ENCODE results near the gene ADAMTS9.

ADAMTS9 gene

DNA sequence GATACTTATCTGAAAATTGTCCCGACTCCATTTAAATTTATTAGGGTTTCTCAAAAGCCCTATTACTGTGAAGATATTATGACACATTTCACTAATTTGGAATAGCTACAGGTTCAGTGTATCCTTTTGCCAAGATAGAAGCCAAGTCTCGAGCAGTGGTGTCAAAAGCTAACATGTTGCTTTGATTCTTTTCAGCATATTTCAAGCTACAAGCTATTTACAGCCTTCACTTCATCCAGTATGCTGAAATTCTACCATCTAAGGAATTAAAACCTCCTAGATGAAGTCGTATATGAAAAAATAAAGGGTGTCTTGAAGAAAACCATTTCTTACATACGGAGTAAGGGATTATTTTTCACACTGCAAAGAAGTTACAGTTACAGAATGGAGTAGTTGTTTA, 31.2 kb upstream of the ADAMTS9 start:
- DNase-seq (ENCODE audit: low read depth): no peak
- TF ChIP-seq, protein P1, sequence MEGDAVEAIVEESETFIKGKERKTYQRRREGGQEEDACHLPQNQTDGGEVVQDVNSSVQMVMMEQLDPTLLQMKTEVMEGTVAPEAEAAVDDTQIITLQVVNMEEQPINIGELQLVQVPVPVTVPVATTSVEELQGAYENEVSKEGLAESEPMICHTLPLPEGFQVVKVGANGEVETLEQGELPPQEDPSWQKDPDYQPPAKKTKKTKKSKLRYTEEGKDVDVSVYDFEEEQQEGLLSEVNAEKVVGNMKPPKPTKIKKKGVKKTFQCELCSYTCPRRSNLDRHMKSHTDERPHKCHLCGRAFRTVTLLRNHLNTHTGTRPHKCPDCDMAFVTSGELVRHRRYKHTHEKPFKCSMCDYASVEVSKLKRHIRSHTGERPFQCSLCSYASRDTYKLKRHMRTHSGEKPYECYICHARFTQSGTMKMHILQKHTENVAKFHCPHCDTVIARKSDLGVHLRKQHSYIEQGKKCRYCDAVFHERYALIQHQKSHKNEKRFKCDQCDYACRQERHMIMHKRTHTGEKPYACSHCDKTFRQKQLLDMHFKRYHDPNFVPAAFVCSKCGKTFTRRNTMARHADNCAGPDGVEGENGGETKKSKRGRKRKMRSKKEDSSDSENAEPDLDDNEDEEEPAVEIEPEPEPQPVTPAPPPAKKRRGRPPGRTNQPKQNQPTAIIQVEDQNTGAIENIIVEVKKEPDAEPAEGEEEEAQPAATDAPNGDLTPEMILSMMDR (IDR thresholded peaks at IDR 0.05; ENCODE audit: control insufficient read depth, insufficient read depth, low read depth, low read length, missing control alignments): no peak
- H3K4me3 ChIP-seq (ENCODE audit: control insufficient read depth, low read depth, low read length): no peak overlapping the region

DNA sequence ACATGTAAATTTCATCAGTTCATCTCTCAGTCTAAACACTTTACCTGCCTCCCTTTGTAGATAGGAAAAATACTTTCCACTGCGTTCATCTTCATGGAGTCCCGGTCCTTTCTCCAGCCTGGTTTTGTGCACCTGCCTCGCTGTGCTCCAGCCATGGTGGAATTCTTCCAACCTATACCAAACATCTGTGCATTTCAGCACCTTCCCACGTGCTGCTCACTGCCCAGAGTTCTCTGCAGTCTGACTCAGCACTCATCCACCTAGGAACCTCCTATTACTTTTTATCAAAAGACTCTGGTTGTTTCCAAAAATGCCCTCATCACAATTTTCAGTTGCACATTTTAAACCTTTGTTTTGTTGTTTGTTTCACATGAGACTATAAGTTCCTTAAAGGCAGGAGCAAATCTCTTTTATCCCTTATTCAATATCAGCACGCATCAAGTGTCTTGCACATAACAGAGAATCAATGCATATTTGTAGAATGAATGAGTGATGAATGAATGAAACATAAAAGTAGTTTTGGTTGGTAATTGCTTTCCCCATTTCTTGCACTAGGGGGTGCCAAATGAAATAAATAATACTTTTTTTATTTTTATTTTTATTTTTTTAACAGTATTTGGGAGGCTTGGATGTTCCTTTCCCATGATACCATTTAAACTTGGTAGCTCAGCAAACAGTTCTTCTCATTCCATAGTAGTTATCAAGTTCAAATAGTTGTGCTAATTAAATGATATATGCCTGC, 30.2 kb upstream of the ADAMTS9 start:
- TF ChIP-seq, protein P1 (IDR thresholded peaks at IDR 0.05; ENCODE audit: control insufficient read depth, insufficient read depth, low read depth, low read length, missing control alignments): peak; percentile 42
- H3K4me3 ChIP-seq (ENCODE audit: control insufficient read depth, low read depth, low read length): no peak overlapping the region
- no peak for DNase-seq (ENCODE audit: low read depth)

DNA sequence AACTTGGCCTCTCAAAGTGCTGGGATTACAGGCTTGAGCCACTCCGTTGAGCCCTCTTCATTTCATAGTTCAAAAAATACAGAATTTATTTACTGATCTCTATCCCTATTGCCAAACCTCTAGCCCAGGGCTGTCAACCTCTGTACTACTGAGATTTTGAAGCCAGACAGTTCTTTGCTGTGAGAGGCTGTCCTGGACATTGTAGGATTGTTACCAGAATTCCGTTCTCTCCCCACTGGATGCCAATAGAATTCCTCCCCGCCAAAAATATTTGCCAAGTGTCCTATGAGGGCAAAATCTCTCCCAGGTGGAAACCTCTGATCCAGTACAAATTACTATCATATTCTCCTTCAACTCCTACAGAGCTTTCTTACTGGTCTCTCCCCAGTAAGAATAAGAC, 29.6 kb upstream of the ADAMTS9 start:
- DNase-seq (ENCODE audit: low read depth): no peak
- H3K4me3 ChIP-seq (ENCODE audit: control insufficient read depth, low read depth, low read length): no peak overlapping the region
- TF ChIP-seq, protein P1 (IDR thresholded peaks at IDR 0.05; ENCODE audit: control insufficient read depth, insufficient read depth, low read depth, low read length, missing control alignments): no peak

DNA sequence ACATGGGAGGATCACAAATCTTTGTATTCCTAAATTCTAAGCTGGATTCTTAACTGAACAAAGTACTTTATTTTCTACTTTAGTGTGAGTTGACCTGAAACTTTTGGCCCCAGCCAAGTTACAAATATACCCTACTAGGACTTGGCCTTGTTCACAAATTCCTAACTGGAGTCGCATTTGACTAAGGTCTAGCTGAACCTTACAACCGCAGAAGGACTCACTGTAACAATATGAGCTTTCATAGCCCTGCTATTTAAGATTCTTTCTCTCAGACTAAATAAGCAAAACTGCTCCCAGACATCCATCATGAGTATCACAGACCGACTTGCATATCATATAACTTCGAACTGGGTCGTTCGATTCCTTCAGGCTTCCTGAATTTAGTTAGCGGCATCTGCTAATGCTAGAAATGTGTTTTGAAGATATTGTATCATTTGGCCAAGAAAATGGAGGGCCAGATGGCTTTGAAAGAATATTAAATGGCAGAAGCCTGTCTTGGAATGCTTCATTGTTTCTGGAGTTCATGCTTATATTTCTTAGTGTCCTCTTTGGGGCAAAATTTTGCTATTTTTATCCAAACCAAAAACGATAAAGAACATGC, 28.4 kb upstream of the ADAMTS9 start:
- TF ChIP-seq, protein P1 (IDR thresholded peaks at IDR 0.05; ENCODE audit: control insufficient read depth, insufficient read depth, low read depth, low read length, missing control alignments): no peak
- no peak for DNase-seq (ENCODE audit: low read depth)
- H3K4me3 ChIP-seq (ENCODE audit: control insufficient read depth, low read depth, low read length): no peak overlapping the region

DNA sequence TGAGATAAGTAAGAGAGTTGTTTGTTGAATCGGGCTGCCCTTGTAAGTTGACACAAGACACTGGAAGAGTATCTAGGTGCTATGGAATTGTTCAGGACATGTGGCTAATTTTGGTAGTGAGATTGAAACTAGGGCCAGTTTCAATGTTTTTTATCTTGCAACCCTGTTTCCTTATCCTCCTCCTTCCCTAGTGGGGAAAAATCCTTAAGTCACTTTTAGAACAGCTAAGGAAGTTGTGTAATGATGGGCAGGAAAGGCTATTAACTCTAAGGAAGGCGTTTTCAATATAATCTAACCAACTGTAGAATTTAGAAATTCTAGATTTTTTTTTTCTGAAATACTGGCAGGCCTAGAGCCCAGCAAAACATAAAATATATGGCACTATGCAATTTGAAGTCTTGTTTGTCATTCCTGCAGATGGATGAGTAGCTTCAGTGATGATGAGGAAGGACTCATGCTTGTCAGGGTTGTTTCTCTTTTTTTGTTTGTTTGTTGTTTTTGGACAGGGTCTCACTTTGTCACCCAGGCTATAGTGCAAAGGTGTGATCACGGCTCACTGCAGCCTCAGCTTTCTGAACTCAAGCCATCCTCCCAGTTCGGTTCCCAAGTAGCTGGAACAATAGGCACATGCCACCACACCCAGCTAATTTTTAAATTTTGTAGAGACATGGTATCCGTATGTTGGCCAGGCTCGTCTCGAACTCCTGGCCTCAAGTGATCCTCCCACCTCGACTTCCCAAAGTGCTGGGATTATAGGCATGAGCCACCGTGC, 27.6 kb upstream of the ADAMTS9 start:
- DNase-seq (ENCODE audit: low read depth): no peak

DNA sequence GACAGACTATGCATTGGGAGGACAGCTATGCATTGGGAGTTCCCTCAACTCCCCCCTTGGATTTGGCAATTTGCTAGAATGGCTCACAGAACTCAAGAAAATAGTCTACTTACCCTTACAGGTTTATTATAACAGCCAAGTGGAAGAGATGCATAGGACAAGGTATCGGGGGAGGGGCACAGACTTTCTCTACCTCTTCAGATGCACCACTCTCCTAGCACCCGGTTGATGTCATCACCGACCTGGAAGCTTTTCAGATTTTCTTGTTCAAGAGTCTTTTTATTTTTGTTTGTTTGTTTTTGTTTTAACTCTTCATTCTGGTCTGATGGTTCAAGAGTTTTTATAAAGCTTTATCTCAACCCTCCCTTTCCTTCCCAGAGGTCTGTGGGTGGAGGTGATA, 20.7 kb upstream of the ADAMTS9 start:
- no peak for DNase-seq (ENCODE audit: low read depth)
- TF ChIP-seq, protein P1 (IDR thresholded peaks at IDR 0.05; ENCODE audit: control insufficient read depth, insufficient read depth, low read depth, low read length, missing control alignments): no peak
- H3K4me3 ChIP-seq (ENCODE audit: control insufficient read depth, low read depth, low read length): no peak overlapping the region

More for the DNA sequence above, 27.6 kb upstream of the ADAMTS9 start:
- TF ChIP-seq, protein P1 (IDR thresholded peaks at IDR 0.05; ENCODE audit: control insufficient read depth, insufficient read depth, low read depth, low read length, missing control alignments): no peak
- no peak overlapping the region for H3K4me3 ChIP-seq (ENCODE audit: control insufficient read depth, low read depth, low read length)
